ENCODE results near the gene ANKRD27.

The ANKRD27 gene

DNA sequence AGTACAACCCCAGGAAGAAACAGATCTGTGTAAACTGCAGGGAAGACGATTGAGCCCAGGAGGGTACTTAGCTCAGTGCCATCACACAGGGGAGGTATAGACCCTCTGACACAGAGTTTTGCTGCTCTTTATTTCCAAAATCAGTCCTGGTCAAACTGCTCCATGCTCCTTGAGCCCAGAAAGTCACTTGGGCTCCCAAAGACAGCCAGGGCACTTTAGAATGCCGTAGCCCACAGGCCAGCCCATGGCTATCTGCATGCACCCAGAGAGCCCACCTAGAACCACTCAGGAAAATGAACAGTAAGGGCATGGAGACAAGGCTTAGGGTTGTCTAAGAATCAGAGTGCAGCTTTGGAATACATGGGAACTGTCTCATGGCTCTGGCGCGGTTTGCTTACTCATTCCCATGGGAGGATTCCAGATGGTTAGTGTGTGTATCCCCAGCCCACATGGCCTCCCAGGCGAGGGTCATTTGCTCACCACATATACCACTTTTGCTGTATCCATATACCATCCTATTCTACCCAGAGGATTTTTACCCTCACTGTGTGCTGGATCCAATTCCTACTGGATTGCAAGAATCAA is 108.6 kb downstream of the ANKRD27 start:
- Histone ChIP-seq H3K4me3 (ENCODE audit: low read length) (no peak overlapping the region), H3K27me3 (ENCODE audit: control insufficient read depth, insufficient read depth, low read length) (no peaks in the 10 kb centered on the region), H3K9me3 (ENCODE audit: control insufficient read depth, insufficient read depth, low read length) (no peaks in the 10 kb centered on the region), H3K27ac (ENCODE audit: low read length) (no peak overlapping the region), H3K36me3 (ENCODE audit: control insufficient read depth, insufficient read depth, low read length) (no peaks in the 10 kb centered on the region), H3K4me1 (ENCODE audit: control insufficient read depth, insufficient read depth, low read length) (no peaks in the 10 kb centered on the region)
- WGBS (ENCODE audit: insufficient coverage, insufficient read length): no CpG with 5 or more reads among the region's 5 CpGs
- no peak for DNase-seq (ENCODE audit: low read depth, low spot score)

DNA sequence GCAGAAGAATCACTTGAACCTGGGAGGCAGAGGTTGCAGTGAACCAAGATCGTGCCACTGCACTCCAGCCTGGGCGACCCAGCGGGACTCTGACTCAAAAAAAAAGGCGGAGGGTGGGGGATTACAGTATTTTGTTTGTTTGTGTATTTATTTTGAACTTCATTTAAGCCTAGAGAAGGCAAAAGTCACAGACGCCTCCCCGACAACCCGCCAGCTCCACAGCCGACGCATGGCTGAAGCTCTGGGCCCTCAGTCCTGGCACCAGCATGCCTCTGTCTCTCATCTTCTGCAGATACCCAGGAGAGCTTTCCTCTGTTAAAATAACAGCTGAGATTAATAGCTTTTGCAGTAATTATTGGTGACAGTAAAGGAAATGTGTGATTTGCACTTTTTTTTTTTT is 111.2 kb downstream of the ANKRD27 start:
- WGBS (ENCODE audit: insufficient coverage, insufficient read length): no CpG with 5 or more reads among the region's 9 CpGs
- H3K36me3 ChIP-seq (ENCODE audit: control insufficient read depth, insufficient read depth, low read length): no peaks in the 10 kb centered on the region
- no peaks in the 10 kb centered on the region for H3K27me3 ChIP-seq (ENCODE audit: control insufficient read depth, insufficient read depth, low read length)
- H3K27ac ChIP-seq (ENCODE audit: low read length): no peak overlapping the region
- H3K4me1 ChIP-seq (ENCODE audit: control insufficient read depth, insufficient read depth, low read length): no peaks in the 10 kb centered on the region
- DNase-seq (ENCODE audit: low read depth, low spot score): no peak
- no peak overlapping the region for H3K4me3 ChIP-seq (ENCODE audit: low read length)
- H3K9me3 ChIP-seq (ENCODE audit: control insufficient read depth, insufficient read depth, low read length): no peaks in the 10 kb centered on the region

DNA sequence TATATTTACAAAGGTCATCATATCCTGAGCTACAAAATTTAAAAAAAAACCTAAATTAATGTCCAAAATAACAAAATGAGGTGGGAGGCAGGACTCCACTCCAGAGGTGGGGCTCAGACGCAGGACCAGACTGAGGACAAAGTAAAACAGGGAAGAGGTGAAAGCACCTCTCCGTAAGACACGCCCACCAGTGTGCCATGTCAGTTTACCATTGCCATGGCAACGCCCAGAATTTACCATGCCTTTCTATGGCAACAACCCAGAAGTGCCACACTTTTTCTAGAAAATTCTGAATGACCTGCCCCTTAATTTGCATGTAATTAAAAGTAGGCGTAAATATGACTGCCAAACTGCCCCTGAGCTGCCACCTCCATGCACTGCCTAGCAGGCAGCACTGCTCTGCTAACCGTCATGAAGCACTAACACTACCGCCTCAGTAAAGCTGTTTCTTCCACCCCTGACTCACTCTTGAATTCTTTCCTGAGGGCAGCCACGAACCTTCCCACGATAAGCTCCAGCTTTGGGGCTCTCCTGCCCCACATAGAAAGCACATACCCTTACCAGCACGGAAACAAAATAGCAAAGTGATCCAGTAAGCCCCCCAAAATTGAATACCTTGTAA is 116.3 kb downstream of the ANKRD27 start:
- Histone ChIP-seq H3K27me3 (ENCODE audit: control insufficient read depth, insufficient read depth, low read length) (no peaks in the 10 kb centered on the region), H3K27ac (ENCODE audit: low read length) (no peak overlapping the region), H3K36me3 (ENCODE audit: control insufficient read depth, insufficient read depth, low read length) (no peaks in the 10 kb centered on the region), H3K4me3 (ENCODE audit: low read length) (no peak overlapping the region), H3K4me1 (ENCODE audit: control insufficient read depth, insufficient read depth, low read length) (no peaks in the 10 kb centered on the region), H3K9me3 (ENCODE audit: control insufficient read depth, insufficient read depth, low read length) (no peaks in the 10 kb centered on the region)
- no CpG with 5 or more reads among the region's 10 CpGs for WGBS (ENCODE audit: insufficient coverage, insufficient read length)
- peak; percentile 7 for DNase-seq (ENCODE audit: low read depth, low spot score)

DNA sequence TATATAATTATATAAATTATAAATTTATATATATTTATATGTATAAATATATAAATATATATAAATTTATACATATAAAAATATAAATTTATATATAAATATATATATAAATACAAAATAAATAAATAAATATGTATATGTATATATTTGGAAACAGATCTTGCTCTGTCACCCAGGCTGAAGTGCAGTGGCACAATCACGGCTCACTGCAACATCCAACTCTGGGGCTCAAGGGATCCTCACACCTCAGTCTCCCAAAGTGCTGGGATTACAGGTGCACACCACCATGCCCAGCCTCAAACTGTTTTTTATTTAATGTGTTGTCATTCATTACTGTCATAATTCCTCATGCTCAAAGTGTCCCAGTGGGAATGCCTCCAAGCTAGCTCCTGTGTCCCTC is 119.2 kb downstream of the ANKRD27 start:
- Histone ChIP-seq H3K27ac (ENCODE audit: low read length) (no peak overlapping the region), H3K36me3 (ENCODE audit: control insufficient read depth, insufficient read depth, low read length) (no peaks in the 10 kb centered on the region), H3K9me3 (ENCODE audit: control insufficient read depth, insufficient read depth, low read length) (no peaks in the 10 kb centered on the region), H3K4me1 (ENCODE audit: control insufficient read depth, insufficient read depth, low read length) (no peaks in the 10 kb centered on the region), H3K4me3 (ENCODE audit: low read length) (no peak overlapping the region), H3K27me3 (ENCODE audit: control insufficient read depth, insufficient read depth, low read length) (no peaks in the 10 kb centered on the region)
- no CpG with 5 or more reads among the region's 1 CpG for WGBS (ENCODE audit: insufficient coverage, insufficient read length)
- no peak for DNase-seq (ENCODE audit: low read depth, low spot score)

- Histone ChIP-seq H3K9me3 (ENCODE audit: control insufficient read depth, insufficient read depth, low read length) (no peaks in the 10 kb centered on the region), H3K4me1 (ENCODE audit: control insufficient read depth, insufficient read depth, low read length) (no peaks in the 10 kb centered on the region), H3K36me3 (ENCODE audit: control insufficient read depth, insufficient read depth, low read length) (no peaks in the 10 kb centered on the region), H3K4me3 (ENCODE audit: low read length) (no peak overlapping the region), H3K27me3 (ENCODE audit: control insufficient read depth, insufficient read depth, low read length) (no peaks in the 10 kb centered on the region), H3K27ac (ENCODE audit: low read length) (no peak overlapping the region)
- WGBS (ENCODE audit: insufficient coverage, insufficient read length): no CpG with 5 or more reads among the region's 5 CpGs
- DNase-seq (ENCODE audit: low read depth, low spot score): no peak
Measured at GRCh38 chr19:32550666-32551065, 124.3 kb downstream of the ANKRD27 start.

Data from iPS DF 6.9 (cell line).